NCI-H128 (cell line): ENCODE measurements around the gene ZNF503.
"Not testable (repeated sequence)": the region's sequence is repeated elsewhere in the genome, so short reads cannot be mapped to it uniquely, and the experiment has no call there.

Experiments used
- DNase-seq: peaks from one replicate; lab custom pipeline; 2025; ENCODE audit not compliant: unreplicated experiment; lab: John Stamatoyannopoulos, UW

ZNF503 gene

GRCh38 chr10:75395932-75396630 lies 5.5 kb downstream of the ZNF503 start:
- DNase-seq: no peak

GRCh38 chr10:75395066-75395931 lies 6.3 kb downstream of the ZNF503 start:
- no peak for DNase-seq

GRCh38 chr10:75394221-75394620 lies 7.3 kb downstream of the ZNF503 start:
- DNase-seq: no peak

- no peak for DNase-seq
These were observed 8.8 kb downstream of the ZNF503 start for GRCh38 chr10:75392744-75393143.

GRCh38 chr10:75392271-75392670 lies 9.3 kb downstream of the ZNF503 start:
- DNase-seq: no peak

GRCh38 chr10:75390178-75390577 lies 11.4 kb downstream of the ZNF503 start:
- no peak for DNase-seq

- DNase-seq: no peak
These were observed 13.5 kb downstream of the ZNF503 start for GRCh38 chr10:75388082-75388481.

- DNase-seq: no peak
These were observed 15.4 kb downstream of the ZNF503 start for GRCh38 chr10:75386128-75386527.

GRCh38 chr10:75379817-75380216 lies 21.7 kb downstream of the ZNF503 start:
- DNase-seq: no peak

- no peak for DNase-seq
These were observed 22.3 kb downstream of the ZNF503 start for GRCh38 chr10:75379212-75379724.

GRCh38 chr10:75378379-75378778 lies 23.2 kb downstream of the ZNF503 start:
- DNase-seq: no peak

GRCh38 chr10:75377869-75378268 lies 23.7 kb downstream of the ZNF503 start:
- DNase-seq: no peak

- DNase-seq: no peak
These were observed 25.7 kb downstream of the ZNF503 start for GRCh38 chr10:75375838-75376237.

GRCh38 chr10:75371010-75371409 lies 30.6 kb downstream of the ZNF503 start:
- DNase-seq: no peak

GRCh38 chr10:75369838-75370237 lies 31.7 kb downstream of the ZNF503 start:
- not testable (repeated sequence) for DNase-seq

GRCh38 chr10:75367901-75368300 lies 33.7 kb downstream of the ZNF503 start:
- DNase-seq: no peak

GRCh38 chr10:75367021-75367487 lies 34.5 kb downstream of the ZNF503 start:
- DNase-seq: no peak

GRCh38 chr10:75363431-75363830 lies 38.1 kb downstream of the ZNF503 start:
- no peak for DNase-seq

GRCh38 chr10:75359876-75360275 lies 41.7 kb downstream of the ZNF503 start:
- not testable (repeated sequence) for DNase-seq

- DNase-seq: no peak
These were observed 42.6 kb downstream of the ZNF503 start for GRCh38 chr10:75358835-75359421.

GRCh38 chr10:75358132-75358531 lies 43.4 kb downstream of the ZNF503 start:
- no peak for DNase-seq

- DNase-seq: no peak
These were observed 44.1 kb downstream of the ZNF503 start for GRCh38 chr10:75357500-75357899.
